Stimulated activated CD4-positive, alpha-beta T cell treated with anti-CD3 and anti-CD28 coated beads, Interleukin-2, amount 100 ng/mL, for 48 hours (primary cell): ENCODE data around the gene INHBA.

ENCODE experiments used
- DNase-seq, 2 donors: peaks; one replicate each; pipeline ENCODE4 v3.0.0-alpha.2; 2020

INHBA gene

GRCh38 chr7:41702635-41703371 lies at the start of gene INHBA:
Gene INHBA, minus strand, starts transcription at chr7:41703090. Its CDS starts 2,716 bp downstream, at chr7:41700374.
- no peak for DNase-seq

GRCh38 chr7:41752615-41753014 lies 49.7 kb upstream of the INHBA start:
- DNase-seq = no peak

DNA sequence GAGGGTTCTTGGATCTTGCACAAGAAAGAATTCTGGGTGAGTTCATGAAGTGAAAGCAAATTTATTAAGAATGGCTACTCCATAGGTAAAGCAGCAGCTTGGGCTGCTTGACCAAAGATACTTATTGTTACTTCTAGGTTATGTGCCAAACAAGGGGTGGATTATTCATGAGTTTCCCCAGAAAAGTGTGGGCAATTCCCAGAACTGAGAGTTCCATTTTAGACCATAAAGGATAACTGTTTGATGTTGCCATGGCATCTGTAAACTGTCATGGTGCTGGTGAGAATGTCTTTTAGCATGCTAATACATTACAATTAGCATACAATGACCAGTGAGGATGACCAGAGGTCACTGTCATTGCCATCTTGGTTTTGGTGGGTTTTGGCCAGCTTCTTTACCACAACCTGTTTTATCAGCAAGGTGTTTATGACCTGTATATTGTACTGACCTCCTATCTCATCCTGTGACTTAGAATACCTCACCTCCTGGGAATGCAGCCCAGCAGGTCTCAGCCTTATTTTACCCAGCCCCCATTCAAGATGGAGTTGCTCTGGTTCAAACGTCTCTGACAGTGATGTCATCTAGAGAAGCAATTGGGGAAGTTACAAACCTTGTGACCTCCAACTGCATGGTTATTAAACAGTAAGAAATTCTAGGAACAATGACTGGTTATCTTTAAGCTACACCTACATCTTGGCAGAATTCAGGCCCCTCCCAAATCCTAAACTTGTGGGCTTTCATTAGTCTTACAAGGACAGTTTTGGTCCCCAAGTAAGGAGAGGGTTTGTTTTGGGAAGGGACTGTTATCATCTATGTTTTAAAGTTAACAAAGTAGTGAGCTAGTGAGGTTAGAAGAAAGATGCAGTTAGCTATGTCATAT lies 48.0 kb upstream of the INHBA start:
- no peak for DNase-seq

DNA sequence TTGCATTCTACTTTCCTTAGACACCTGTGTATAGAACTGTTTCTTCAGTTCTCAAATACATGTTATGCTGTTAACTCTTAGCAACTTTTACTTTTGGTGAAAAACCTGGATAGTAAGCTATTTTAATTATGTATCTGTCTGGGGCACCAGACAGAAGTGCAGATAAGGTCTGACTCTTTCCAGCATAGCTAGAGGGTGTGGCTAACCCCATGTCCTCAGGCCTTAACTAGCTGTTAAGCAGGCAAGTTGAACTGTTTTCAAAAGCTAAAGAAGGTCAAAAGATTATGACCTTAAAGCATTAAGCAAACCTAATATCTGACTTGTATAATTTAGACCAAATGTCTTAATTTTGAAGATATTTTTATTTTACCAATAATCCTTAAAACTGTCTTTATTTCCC lies 45.1 kb upstream of the INHBA start:
- DNase-seq = no peak

- DNase-seq = no peak
Measured at GRCh38 chr7:41745451-41745850, 42.6 kb upstream of the INHBA start.

GRCh38 chr7:41744161-41744560 lies 41.3 kb upstream of the INHBA start:
- DNase-seq = no peak

GRCh38 chr7:41742401-41743020 lies 39.6 kb upstream of the INHBA start:
- no peak for DNase-seq

DNA sequence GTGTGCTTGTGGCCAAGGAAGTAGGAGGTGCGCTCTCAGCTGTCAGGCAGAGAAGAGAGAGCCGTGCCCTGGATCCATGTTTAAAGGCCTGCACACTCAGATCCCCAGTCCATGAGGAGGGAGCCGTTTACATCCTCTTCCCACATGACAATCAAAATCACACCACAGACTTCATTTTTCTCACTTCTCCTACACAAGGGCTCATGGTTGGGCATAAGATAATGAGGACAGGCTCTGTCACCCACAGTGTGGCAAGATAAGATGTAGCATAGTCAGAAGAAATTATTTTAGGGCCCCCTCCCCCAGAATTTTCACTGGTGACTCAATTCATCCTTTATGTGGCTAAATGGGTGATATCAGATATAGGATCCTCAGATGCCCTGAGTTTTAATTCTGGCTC lies 35.9 kb upstream of the INHBA start:
- no peak for DNase-seq

DNA sequence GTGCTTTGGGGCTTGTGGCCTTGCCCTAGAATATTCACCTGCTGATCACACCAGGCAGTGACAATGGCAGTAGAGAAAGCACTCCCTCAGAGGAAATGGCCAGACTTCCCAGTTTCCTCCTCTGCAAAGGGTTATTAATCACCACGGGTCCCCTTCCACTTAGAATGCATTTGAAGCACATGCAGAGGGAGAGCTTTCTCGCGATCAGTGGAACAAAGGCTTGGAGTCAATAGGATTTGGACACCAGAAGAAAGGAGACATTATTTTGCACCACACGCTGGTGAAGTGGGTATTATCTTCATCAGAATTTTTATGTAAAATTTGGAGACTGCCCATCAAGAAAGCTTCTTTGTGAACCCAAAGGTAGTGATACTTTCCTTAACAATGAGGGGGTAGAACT lies 35.4 kb upstream of the INHBA start:
- DNase-seq = no peak

DNA sequence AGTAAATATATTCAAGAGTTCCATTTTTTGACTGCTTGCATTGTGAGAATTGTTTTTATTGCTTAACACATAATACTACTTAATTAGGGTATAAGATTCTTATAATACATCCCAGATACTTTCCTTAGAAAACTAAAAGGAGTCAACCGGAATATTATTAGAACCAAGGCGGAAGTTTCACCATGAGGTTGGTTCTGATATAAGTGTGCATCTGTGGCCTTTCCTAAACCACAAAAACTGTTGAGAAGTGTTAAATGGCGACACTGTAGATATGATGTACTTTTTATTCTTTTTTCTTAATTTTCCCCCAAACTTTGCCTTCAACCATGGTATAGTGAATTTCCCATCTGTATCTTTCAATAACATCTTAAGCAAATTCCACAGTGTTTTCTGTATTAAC lies 32.3 kb upstream of the INHBA start:
- DNase-seq = no peak

- DNase-seq = no peak
Measured at GRCh38 chr7:41732843-41733306, 30.0 kb upstream of the INHBA start.

- no peak for DNase-seq
Measured at GRCh38 chr7:41732436-41732785, 29.5 kb upstream of the INHBA start.

DNA sequence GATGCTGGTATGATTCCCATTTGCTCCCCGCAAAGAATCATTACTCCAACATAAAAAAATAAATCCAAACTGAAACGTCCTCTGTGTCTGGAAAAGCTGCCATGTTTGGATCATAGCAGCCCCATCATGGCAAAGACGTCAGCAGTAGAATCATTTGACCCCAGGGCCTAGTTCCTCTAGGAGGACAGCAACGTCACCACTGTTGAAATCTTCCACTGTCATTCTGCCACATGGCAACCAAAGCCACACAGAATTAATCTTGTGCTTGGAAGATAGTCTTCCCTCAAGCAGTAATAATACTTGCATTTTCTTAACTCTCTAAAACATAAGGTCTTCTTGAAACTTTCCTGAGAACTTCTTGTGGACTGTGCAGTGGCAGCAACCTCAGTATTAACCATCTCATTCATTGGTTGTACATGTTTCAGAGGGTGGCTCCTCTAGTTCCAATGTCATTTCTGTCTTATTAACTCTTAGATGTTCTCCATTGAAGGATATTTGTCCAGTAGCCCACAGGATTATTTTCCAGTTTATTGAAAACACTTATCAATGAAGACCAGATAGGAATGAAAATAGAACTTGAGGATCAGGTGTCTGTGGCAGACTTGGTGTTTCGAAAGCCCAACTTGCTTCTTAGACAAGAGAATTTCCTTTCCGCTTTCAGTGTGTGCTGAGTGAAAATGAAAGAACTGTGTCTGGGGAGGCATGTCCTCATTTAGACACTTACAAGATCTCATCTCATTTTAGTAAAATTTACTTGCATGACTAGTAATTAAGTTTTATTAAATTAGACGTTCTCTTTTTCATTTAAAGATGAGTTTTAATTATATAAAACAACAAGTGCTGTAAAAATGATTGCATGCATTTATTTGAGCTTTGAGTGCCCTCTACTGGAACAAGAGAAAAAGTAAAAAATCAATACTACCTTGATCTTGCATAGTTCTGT lies 28.9 kb upstream of the INHBA start:
- no peak for DNase-seq

DNA sequence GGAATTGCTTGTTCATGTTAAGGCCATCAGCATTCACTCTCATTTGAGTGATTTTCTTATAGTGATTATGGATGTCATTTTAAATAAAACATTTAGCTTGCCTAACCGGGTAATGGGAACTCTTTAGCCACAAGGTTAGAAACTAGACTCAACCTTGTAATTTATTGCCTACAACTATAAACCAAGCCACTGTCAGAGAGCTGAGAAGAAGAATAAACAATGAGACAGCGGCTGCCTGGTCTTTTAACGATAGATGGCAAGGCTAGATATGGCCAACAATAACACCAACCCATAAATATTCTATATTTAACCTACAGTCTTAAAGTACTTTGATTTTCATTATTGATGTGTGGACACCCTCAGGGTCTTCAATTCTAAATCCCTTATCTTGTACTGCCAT lies 27.8 kb upstream of the INHBA start:
- DNase-seq = no peak

- DNase-seq = no peak
Measured at GRCh38 chr7:41730161-41730560, 27.3 kb upstream of the INHBA start.

GRCh38 chr7:41729059-41729458 lies 26.2 kb upstream of the INHBA start:
- DNase-seq = no peak

- no peak for DNase-seq
Measured at GRCh38 chr7:41725013-41725412, 22.1 kb upstream of the INHBA start.

DNA sequence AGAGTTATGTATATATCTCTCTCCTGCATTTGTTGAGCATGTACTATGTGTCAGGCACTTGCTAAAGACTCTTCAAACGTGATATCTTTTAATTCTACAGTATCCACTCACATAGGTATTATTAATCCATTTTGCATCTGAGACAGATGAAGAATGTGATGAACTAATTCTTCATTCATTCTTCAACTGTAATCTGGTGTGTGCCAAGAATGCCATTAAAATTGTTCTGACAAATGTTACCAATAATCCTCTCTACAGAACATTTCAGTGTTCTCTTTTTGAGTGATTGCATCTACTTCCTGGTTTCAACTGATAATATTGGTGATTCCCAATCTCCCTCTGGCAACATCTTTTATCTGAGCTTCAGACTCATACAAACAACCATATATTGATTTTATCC lies 18.0 kb upstream of the INHBA start:
- DNase-seq = no peak

DNA sequence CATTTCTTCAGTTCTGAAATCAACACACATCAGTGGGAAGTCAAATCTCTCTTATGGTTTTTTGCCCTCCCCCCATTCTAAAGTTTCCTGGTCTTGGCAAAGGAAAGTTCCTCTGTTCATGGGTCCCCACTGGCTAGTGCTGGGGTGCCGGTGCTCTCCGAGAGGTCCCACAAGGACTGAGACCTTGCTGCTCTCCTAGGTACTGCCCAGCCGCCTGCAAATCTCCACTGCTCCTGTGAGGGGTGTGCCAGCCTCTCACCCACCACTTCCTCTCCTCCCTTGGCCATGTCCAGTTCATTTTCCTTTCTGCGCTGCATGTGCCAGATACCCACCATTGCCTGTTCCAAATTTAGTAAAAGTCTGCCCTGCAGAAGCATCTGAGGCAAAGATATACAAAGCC lies 17.2 kb upstream of the INHBA start:
- no peak for DNase-seq

- DNase-seq = no peak
Measured at GRCh38 chr7:41716691-41717090, 13.8 kb upstream of the INHBA start.

DNA sequence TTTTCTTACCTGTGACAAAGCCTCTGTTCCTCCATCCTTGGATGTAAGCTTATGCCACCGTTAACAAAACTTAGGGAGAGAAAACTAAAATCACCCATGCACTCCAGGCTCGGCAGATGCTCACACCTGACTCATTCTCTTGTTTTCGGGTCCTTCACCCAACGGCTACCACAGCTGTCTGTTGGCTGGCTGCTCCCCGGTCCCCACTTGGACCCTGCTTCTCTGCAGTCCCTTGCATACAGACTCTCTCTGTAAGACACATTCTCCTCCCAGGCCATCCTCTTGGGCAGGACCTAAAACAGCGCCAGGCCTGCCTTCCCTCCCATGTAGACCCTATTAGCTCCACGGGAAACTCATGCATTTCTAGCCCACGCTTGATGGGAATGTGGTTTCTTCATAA lies 12.1 kb upstream of the INHBA start:
- DNase-seq = no peak

DNA sequence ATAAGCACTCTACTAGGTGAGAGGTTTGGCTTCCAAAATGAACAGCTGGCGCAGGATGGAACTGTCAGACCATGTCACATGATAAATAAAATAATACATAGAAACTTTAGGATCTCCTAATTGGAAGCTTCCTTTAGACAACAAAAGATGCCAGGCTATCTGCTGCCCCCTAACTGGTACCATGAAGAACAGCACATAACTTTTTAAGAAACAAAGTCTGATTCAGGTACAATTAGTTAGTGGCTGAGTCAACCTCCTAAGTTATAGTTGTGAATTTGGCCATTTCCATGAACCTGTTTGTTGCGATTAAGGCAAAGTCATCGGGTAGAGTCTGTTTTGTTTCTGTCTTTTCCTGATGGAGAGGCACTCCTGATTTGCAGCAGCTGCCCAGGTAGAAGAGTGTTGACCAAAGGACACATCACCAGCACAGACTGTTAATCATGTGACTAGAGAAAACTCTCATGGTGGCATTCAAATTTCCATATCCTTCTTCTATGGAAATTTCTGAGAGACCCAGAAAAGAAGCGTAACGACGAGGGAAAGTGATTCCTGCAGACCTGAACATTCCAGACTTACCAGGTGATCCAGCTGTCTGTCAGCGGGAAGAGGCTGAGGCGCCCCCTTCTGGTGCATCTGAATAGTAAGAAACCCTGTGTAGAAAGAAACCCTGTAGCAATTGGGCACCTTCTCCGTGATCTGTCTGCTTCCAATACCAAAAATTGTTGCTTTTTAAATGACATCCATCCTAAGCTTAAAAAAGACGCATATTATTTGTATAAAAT lies 8.6 kb upstream of the INHBA start:
- no peak for DNase-seq
